HEK293 (cell line): ENCODE results near the gene SNN.

Experiments
- TCF7L2 ChIP-seq: IDR thresholded peaks from 2 replicates; pipeline ENCODE4 v1.6.1; 2011; ENCODE audit warnings: low read depth, mild to moderate bottlenecking, inconsistent platforms, low read length, moderate library complexity, borderline replicate concordance
- ZBTB1 ChIP-seq: fragments of 450-650 bp; formaldehyde crosslinking; IDR thresholded peaks from 2 replicates; pipeline ENCODE4 v1.5.1; 2016; ENCODE audit warnings: missing biosample characterization, missing genetic modification characterization
- ZBTB8A ChIP-seq: fragments of 450-650 bp; formaldehyde crosslinking; IDR thresholded peaks from 2 replicates; pipeline ENCODE4 v1.5.1; 2016; ENCODE audit warnings: missing biosample characterization, missing genetic modification characterization
- ZNF426 ChIP-seq: fragments of 450-650 bp; formaldehyde crosslinking; IDR thresholded peaks from 2 replicates; pipeline ENCODE4 v1.5.1; 2017; ENCODE audit warnings: missing biosample characterization, missing genetic modification characterization, mild to moderate bottlenecking, inconsistent platforms, moderate library complexity
- ZNF530 ChIP-seq: fragments of 450-650 bp; formaldehyde crosslinking; IDR thresholded peaks from 2 replicates; pipeline ENCODE4 v1.5.1; 2016; ENCODE audit warnings: low read depth, missing biosample characterization, missing genetic modification characterization
- ZNF830 ChIP-seq: fragments of 450-650 bp; IDR thresholded peaks from 2 replicates; pipeline ENCODE4 v1.5.0; 2018; ENCODE audit warnings: missing biosample characterization, missing genetic modification characterization, low read depth, mild to moderate bottlenecking, moderate library complexity
- TF ChIP-seq, protein P1 (sequence below): fragments of 450-650 bp; formaldehyde crosslinking; IDR thresholded peaks from 2 replicates; pipeline ENCODE4 v1.5.1; 2016; ENCODE audit warnings: missing biosample characterization, missing genetic modification characterization
- TF ChIP-seq, protein P2 (sequence below): fragments of 450-650 bp; formaldehyde crosslinking; IDR thresholded peaks from 2 replicates; pipeline ENCODE4 v1.5.1; 2016; ENCODE audit warnings: missing biosample characterization, missing genetic modification characterization

DNA sequence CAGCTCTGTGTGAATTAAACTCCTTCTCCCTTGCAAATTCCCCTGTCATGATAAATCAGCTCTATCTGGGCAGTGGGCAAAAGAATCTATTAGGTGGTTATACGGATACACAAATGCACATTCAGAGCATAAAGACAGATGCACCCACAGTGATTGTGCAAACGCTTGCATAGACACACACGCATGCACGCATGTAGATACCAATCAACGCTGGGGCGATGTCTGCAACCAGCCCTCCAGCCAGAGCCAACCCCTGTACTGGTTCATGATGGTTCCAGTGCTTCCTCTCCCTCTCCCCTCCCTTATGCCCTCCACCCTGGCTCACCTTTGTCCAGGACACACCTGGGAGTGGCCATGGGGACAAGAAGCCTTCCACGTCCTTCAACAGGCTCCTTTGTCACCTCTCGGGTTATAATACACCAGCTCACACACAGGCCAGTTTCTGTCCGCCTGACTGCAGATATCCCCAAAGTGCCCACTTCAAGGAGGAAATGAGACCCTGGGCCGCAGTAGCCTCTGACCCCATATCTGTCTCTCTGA lies 33.1 kb upstream of the SNN start:
- TF ChIP-seq ZBTB1 (tag by site-specific recombination) = no peak
- TF ChIP-seq, protein P1, sequence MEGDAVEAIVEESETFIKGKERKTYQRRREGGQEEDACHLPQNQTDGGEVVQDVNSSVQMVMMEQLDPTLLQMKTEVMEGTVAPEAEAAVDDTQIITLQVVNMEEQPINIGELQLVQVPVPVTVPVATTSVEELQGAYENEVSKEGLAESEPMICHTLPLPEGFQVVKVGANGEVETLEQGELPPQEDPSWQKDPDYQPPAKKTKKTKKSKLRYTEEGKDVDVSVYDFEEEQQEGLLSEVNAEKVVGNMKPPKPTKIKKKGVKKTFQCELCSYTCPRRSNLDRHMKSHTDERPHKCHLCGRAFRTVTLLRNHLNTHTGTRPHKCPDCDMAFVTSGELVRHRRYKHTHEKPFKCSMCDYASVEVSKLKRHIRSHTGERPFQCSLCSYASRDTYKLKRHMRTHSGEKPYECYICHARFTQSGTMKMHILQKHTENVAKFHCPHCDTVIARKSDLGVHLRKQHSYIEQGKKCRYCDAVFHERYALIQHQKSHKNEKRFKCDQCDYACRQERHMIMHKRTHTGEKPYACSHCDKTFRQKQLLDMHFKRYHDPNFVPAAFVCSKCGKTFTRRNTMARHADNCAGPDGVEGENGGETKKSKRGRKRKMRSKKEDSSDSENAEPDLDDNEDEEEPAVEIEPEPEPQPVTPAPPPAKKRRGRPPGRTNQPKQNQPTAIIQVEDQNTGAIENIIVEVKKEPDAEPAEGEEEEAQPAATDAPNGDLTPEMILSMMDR = no peak
- TF ChIP-seq ZNF426 (tag by site-specific recombination) = no peak
- TF ChIP-seq ZBTB8A (tag by site-specific recombination) = no peak
- no peak for TF ChIP-seq TCF7L2
- no peak for TF ChIP-seq ZNF530 (tag by site-specific recombination)
- TF ChIP-seq ZNF830 (tag by site-specific recombination) = no peak
- TF ChIP-seq, protein P2, sequence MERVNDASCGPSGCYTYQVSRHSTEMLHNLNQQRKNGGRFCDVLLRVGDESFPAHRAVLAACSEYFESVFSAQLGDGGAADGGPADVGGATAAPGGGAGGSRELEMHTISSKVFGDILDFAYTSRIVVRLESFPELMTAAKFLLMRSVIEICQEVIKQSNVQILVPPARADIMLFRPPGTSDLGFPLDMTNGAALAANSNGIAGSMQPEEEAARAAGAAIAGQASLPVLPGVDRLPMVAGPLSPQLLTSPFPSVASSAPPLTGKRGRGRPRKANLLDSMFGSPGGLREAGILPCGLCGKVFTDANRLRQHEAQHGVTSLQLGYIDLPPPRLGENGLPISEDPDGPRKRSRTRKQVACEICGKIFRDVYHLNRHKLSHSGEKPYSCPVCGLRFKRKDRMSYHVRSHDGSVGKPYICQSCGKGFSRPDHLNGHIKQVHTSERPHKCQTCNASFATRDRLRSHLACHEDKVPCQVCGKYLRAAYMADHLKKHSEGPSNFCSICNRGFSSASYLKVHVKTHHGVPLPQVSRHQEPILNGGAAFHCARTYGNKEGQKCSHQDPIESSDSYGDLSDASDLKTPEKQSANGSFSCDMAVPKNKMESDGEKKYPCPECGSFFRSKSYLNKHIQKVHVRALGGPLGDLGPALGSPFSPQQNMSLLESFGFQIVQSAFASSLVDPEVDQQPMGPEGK = no peak
